H1 (cell line): ENCODE measurements around the gene PCDHGB7. TPM values are rescaled to one million over a fixed set of nuclear protein-coding genes. Genes with fewer than 3 reads are reported as not detected.

ENCODE experiments used
- CTCF ChIA-PET: fragments of 300-600 bp; sonication (Branson Sonifier 250); formaldehyde crosslinking; loops from one replicate; lab custom pipeline; 2021; ENCODE audit not compliant: partially characterized antibody; lab: Charles Lee
- POLR2A ChIA-PET: fragments of 300-600 bp; sonication (Branson Sonifier 250); formaldehyde crosslinking; loops from one replicate; lab custom pipeline; 2021; ENCODE audit warnings: inconsistent platforms; ENCODE audit not compliant: partially characterized antibody; lab: Charles Lee
- DNase-seq, 2 experiments: peaks; one replicate each; pipeline versions ENCODE4 v3.0.0 to v3.0.0-alpha.2; 2010 to 2022; ENCODE audit warnings: low spot score in 2 of 2, low read depth in 1 of 2, mixed read lengths in 1 of 2
- FAIRE-seq: peaks from 2 replicates; lab custom pipeline; 2011; peaks lifted over from hg19 to GRCh38; lab: Jason Lieb, UNC
- H2AFZ ChIP-seq: 2 replicates; pipeline ENCODE4 v1.8.1; 2012; ENCODE audit warnings: low read length, inconsistent platforms
- H2AK5ac ChIP-seq: 2 replicates; pipeline ENCODE4 v1.6.1; 2013; ENCODE audit warnings: low read depth, low read length
- H2BK120ac ChIP-seq: replicated peaks from 2 replicates; pipeline ENCODE3; 2013; ENCODE audit warnings: low read depth, low read length, inconsistent platforms
- H2BK12ac ChIP-seq: 2 replicates; pipeline ENCODE4 v1.6.1; 2013; ENCODE audit warnings: low read depth, low read length
- H2BK15ac ChIP-seq: 2 replicates; pipeline ENCODE4 v1.6.1; 2013; ENCODE audit warnings: low read length
- H2BK20ac ChIP-seq: 2 replicates; pipeline ENCODE4 v1.6.1; 2013; ENCODE audit warnings: low read length
- H2BK5ac ChIP-seq: 2 replicates; pipeline ENCODE4 v1.6.1; 2013; ENCODE audit warnings: low read depth, low read length
- H3K14ac ChIP-seq: 2 replicates; pipeline ENCODE4 v1.6.1; 2013; ENCODE audit warnings: inconsistent platforms; ENCODE audit not compliant: insufficient read length
- H3K18ac ChIP-seq: 2 replicates; pipeline ENCODE4 v1.6.1; 2013; ENCODE audit warnings: low read length; ENCODE audit errors: extremely low read depth
- H3K23ac ChIP-seq: 2 replicates; pipeline ENCODE4 v1.6.1; 2013; ENCODE audit warnings: inconsistent platforms; ENCODE audit not compliant: insufficient read length
- H3K23me2 ChIP-seq: 2 replicates; pipeline ENCODE4 v1.6.1; 2013; ENCODE audit warnings: low read depth, low read length
- H3K27ac ChIP-seq: 2 replicates; pipeline ENCODE4 v1.6.1; 2011; ENCODE audit warnings: low read depth, low read length, inconsistent platforms
- H3K27me3 ChIP-seq, 4 experiments: replicated peaks in 1 of 4; 1 replicate in 1 of 4; 2 replicates in 3 of 4; pipeline versions ENCODE4 v1.6.1 to v1.8.1; 2011 to 2013; ENCODE audit warnings: low read length in 3 of 4, mild to moderate bottlenecking in 3 of 4, inconsistent platforms in 2 of 4, mixed read lengths in 2 of 4, moderate library complexity in 1 of 4; ENCODE audit not compliant: control insufficient read depth in 3 of 4, insufficient read depth in 3 of 4; ENCODE audit errors: extremely low read depth in 1 of 4
- H3K36me3 ChIP-seq, 4 experiments: 2 replicates each; pipeline versions ENCODE4 v1.6.1 to v1.8.1; 2011 to 2013; ENCODE audit warnings: mild to moderate bottlenecking in 4 of 4, low read length in 3 of 4, moderate library complexity in 2 of 4, control low read depth in 1 of 4, inconsistent platforms in 1 of 4; ENCODE audit not compliant: insufficient read depth in 4 of 4, control insufficient read depth in 2 of 4
- H3K4ac ChIP-seq: replicated peaks from 2 replicates; pipeline ENCODE3; 2013; ENCODE audit warnings: low read length, low read depth, mixed read lengths, inconsistent platforms; ENCODE audit not compliant: insufficient read length
- H3K4me1 ChIP-seq, 4 experiments: replicated peaks in 1 of 4; 1 replicate in 1 of 4; 2 replicates in 3 of 4; pipeline versions ENCODE4 v1.6.1 to v1.8.1; 2011 to 2013; ENCODE audit warnings: low read length in 3 of 4, inconsistent platforms in 2 of 4, mixed read lengths in 1 of 4; ENCODE audit not compliant: insufficient read depth in 4 of 4, control insufficient read depth in 3 of 4
- H3K4me2 ChIP-seq, 2 experiments: 2 replicates each; pipeline versions ENCODE4 v1.6.1 to v1.8.1; 2011 to 2013; ENCODE audit warnings: low read depth in 2 of 2, low read length in 2 of 2, control low read depth in 1 of 2, inconsistent platforms in 1 of 2, mild to moderate bottlenecking in 1 of 2; ENCODE audit not compliant: insufficient read depth in 1 of 2
- H3K4me3 ChIP-seq, 4 experiments: fragments of 200-600, 300-600 bp in 1 of 4; sonication (generic), shearing (Covaris generic), sonication (Bioruptor Twin) in 1 of 4; 2 replicates each; pipeline versions ENCODE4 v1.5.1 to v1.8.1; 2011 to 2016; ENCODE audit warnings: low read length in 4 of 4, low read depth in 3 of 4, control low read depth in 2 of 4, inconsistent platforms in 2 of 4, mild to moderate bottlenecking in 2 of 4, mixed read lengths in 1 of 4, moderate library complexity in 1 of 4; ENCODE audit not compliant: insufficient read depth in 2 of 4; ENCODE audit errors: extremely low read depth in 1 of 4
- H3K56ac ChIP-seq: replicated peaks from 2 replicates; pipeline ENCODE3; 2013; ENCODE audit warnings: low read depth, mild to moderate bottlenecking, mixed read lengths, low read length, inconsistent platforms; ENCODE audit not compliant: insufficient read length
- H3K79me1 ChIP-seq: 2 replicates; pipeline ENCODE4 v1.6.1; 2013; ENCODE audit warnings: low read depth, low read length, control low read depth
- H3K79me2 ChIP-seq, 2 experiments: 2 replicates each; pipeline versions ENCODE4 v1.6.1 to v1.8.1; 2012 to 2013; ENCODE audit warnings: low read length in 2 of 2, mild to moderate bottlenecking in 2 of 2, inconsistent platforms in 1 of 2; ENCODE audit not compliant: insufficient read depth in 2 of 2, control insufficient read depth in 1 of 2
- H3K9ac ChIP-seq, 4 experiments: replicated peaks in 1 of 4; 1 replicate in 1 of 4; 2 replicates in 3 of 4; pipeline versions ENCODE4 v1.6.1 to v1.8.1; 2011 to 2013; ENCODE audit warnings: low read depth in 3 of 4, low read length in 3 of 4, control low read depth in 2 of 4, mild to moderate bottlenecking in 2 of 4, moderate library complexity in 2 of 4, inconsistent platforms in 1 of 4; ENCODE audit errors: extremely low read depth in 1 of 4
- H3K9me3 ChIP-seq, 2 experiments: 2 replicates each; pipeline versions ENCODE4 v1.6.1 to v1.8.1; 2012 to 2013; ENCODE audit warnings: mild to moderate bottlenecking in 2 of 2, moderate library complexity in 2 of 2, control low read depth in 1 of 2, inconsistent platforms in 1 of 2, low read depth in 1 of 2, low read length in 1 of 2, mixed read lengths in 1 of 2; ENCODE audit not compliant: insufficient read depth in 2 of 2
- H4K20me1 ChIP-seq, 2 experiments: replicated peaks in 1 of 2; 2 replicates each; pipeline versions ENCODE3 to v1.8.1; 2011 to 2013; ENCODE audit warnings: inconsistent platforms in 2 of 2, low read length in 2 of 2, mild to moderate bottlenecking in 1 of 2; ENCODE audit not compliant: insufficient read depth in 2 of 2, control insufficient read depth in 1 of 2
- H4K5ac ChIP-seq: 2 replicates; pipeline ENCODE4 v1.6.1; 2013; ENCODE audit warnings: low read length, low read depth, mixed read lengths, inconsistent platforms; ENCODE audit not compliant: insufficient read length
- H4K8ac ChIP-seq: 2 replicates; pipeline ENCODE4 v1.8.0; 2013; ENCODE audit warnings: mild to moderate bottlenecking, moderate library complexity, low read length, inconsistent platforms; ENCODE audit not compliant: insufficient read depth; ENCODE audit errors: extremely low read depth
- H4K91ac ChIP-seq: replicated peaks from 2 replicates; pipeline ENCODE3; 2013; ENCODE audit warnings: low read length, mixed read lengths, inconsistent platforms; ENCODE audit not compliant: insufficient read length
- RAD21 ChIP-seq, 2 experiments: IDR thresholded peaks in 1 of 2; conservative IDR thresholded peaks in 1 of 2; 2 replicates each; pipeline ENCODE4 v1.6.1; 2011; ENCODE audit warnings: low read depth in 2 of 2, low read length in 2 of 2, improper control_type of control experiment in 1 of 2, inconsistent platforms in 1 of 2, mild to moderate bottlenecking in 1 of 2, moderate library complexity in 1 of 2
- RFX5 ChIP-seq: IDR thresholded peaks from 2 replicates; pipeline ENCODE4 v1.6.1; 2011; ENCODE audit warnings: low read depth, low read length, improper control_type of control experiment, borderline replicate concordance
- RXRA ChIP-seq: IDR thresholded peaks from 2 replicates; pipeline ENCODE4 v1.6.1; 2011; ENCODE audit warnings: low read depth, mild to moderate bottlenecking, low read length, moderate library complexity; ENCODE audit not compliant: insufficient read depth
- WGBS, 2 experiments: shearing (Covaris generic) in 1 of 2; methylation state at CpG; one replicate each; pipeline versions ENCODE4 v1.1.6 to v1.1.7; 2013 to 2015; ENCODE audit warnings: low lambda C conversion rate in 2 of 2, mixed read lengths in 2 of 2, inconsistent platforms in 1 of 2, low coverage in 1 of 2, missing lambda C conversion rate in 1 of 2; ENCODE audit not compliant: insufficient replicate concordance in 2 of 2, insufficient coverage in 1 of 2, insufficient read length in 1 of 2; ENCODE audit errors: extremely low coverage in 1 of 2, missing lambda C conversion rate in 1 of 2; 5-methylcytosine and 5-hydroxymethylcytosine counted together
- polyA plus RNA-seq, 7 experiments: library from polyadenylated mRNA; depleted of rRNA in 3 of 7; stranded (reverse) in 5 of 7; unstranded in 2 of 7; fragments of >200 nt in 5 of 7; fragments of 200-250 nt in 2 of 7; gene quantifications; 1 replicate in 5 of 7; 2 replicates in 1 of 7; 4 replicates in 1 of 7; pipeline versions ENCODE4 v1.2.1 to v1.2.3, GENCODE V29; 2011 to 2013; ENCODE audit warnings: missing spikeins in 2 of 7, mixed read lengths in 2 of 7
- total RNA-seq: library from RNA; stranded (reverse); fragmentation: NEBNext Ultra II Directional; extraction: Animal tissue kit (Norgen Biotek cat#: 25700); gene quantifications from 2 replicates; pipeline ENCODE4 v1.2.1, GENCODE V29; 2021
- TF ChIP-seq, protein P1 (sequence below), 3 experiments: IDR thresholded peaks; 1 replicate in 2 of 3; 2 replicates in 1 of 3; pipeline versions ENCODE4 v1.5.1 to v1.6.1; 2011; ENCODE audit warnings: low read length in 3 of 3, mild to moderate bottlenecking in 3 of 3, inconsistent platforms in 2 of 3, low read depth in 1 of 3, moderate library complexity in 1 of 3; ENCODE audit not compliant: insufficient read depth in 1 of 3; ENCODE audit errors: control extremely low read depth in 1 of 3

PCDHGB7 gene
- total and polyA plus RNA-seq, 2 of the 8 experiments (the other 6 are each of a cell fraction or from before 2014, with no cell fraction given) = 4.1 to 9.5 TPM

DNA sequence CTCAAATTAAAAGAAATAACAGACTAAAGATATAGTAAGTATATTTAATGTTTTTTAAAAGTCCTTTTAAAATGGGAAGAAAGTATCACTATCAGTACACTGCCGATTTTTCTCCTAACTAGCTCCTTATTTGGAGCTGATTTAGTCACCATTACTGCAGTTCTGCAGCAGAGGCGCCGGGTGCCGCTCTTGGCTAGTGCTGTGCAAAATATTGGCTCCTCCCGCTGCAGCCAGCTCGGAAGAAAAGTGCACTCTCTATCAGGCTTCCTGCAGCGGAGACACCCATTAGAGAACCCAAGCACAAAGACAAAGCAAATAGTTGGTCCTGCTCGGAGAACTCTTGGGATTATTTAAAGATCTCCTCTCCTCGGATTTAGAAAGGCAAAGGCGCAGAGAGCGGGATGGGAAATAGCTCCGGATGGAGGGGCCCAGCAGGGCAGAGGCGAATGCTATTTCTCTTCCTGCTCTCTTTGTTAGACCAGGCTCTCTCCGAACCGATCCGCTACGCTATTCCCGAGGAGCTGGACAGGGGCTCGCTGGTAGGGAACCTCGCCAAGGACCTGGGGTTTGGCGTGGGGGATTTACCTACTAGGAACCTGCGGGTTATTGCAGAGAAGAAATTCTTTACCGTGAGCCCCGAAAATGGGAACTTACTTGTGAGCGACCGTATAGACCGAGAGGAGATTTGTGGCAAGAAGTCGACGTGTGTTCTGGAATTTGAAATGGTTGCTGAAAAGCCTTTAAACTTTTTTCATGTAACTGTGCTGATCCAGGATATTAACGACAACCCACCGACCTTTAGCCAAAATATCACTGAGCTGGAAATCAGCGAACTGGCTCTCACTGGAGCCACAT is 47.3 kb upstream of the PCDHGB7 start, which contains the start of gene PCDHGB3:
TSS of gene PCDHGB3 (plus strand) at position 249 of the 855 bp plus-strand sequence. CDS start at position 402, 153 bp downstream.
- Histone ChIP-seq H3K23me2 (no peaks in the 10 kb centered on the region), H3K14ac (no peak within 1 kb of the TSS), H3K56ac (no peak within 1 kb of the TSS), H3K27ac (no peak within 1 kb of the TSS), H3K79me1 (no peaks in the 10 kb centered on the region), H3K27me3 (no peaks in the 10 kb centered on the region), H3K23ac (no peak within 1 kb of the TSS), H3K9me3 (peaks cover 42 to 55% of the 10 kb centered on the region in 2 experiments), H3K4me1 (no peaks in the 10 kb centered on the region), H2BK15ac (no peak within 1 kb of the TSS), H2BK20ac (no peak within 1 kb of the TSS), H2BK120ac (no peak within 1 kb of the TSS), H2AK5ac (no peak within 1 kb of the TSS), H3K18ac (no peak within 1 kb of the TSS), H3K9ac (no peak within 1 kb of the TSS), H4K5ac (no peak within 1 kb of the TSS), H3K79me2 (no peaks in the 10 kb centered on the region), H3K36me3 (peaks cover 0 to 3% (median 0%) of the 10 kb centered on the region in 4 experiments; a peak in 2 of 8 replicates), H4K20me1 (no peaks in the 10 kb centered on the region), H2BK5ac (no peak within 1 kb of the TSS), H2BK12ac (no peak within 1 kb of the TSS), H2AFZ (no peak within 1 kb of the TSS), H3K4ac (no peak within 1 kb of the TSS), H4K8ac (no peak within 1 kb of the TSS), H4K91ac (no peak within 1 kb of the TSS), H3K4me3 (no peak within 1 kb of the TSS), H3K4me2 (no peak within 1 kb of the TSS)
- ChIA-PET CTCF (interaction anchor here (0.6 to 3.7 kb wide), 34 partner anchors 8 to 591 kb away, joined by 3 to 27 read pairs (median 4); partner anchors contain the start of genes PCDHB10, PCDHB14, PCDHB4 and PCDHGA10), POLR2A (interaction anchor here (1.1 to 1.6 kb wide), 2 partner anchors 17 to 276 kb away, joined by 3 to 4 read pairs; partner anchors contain the start of genes PCDHB2 and PCDHGB4)
- FAIRE-seq = no peak
- WGBS, 2 experiments = 89% methylated on average over 32 of the region's 32 CpGs; no CpG with 5 or more reads in 1 of the 2 experiments
- TF ChIP-seq, protein P1, sequence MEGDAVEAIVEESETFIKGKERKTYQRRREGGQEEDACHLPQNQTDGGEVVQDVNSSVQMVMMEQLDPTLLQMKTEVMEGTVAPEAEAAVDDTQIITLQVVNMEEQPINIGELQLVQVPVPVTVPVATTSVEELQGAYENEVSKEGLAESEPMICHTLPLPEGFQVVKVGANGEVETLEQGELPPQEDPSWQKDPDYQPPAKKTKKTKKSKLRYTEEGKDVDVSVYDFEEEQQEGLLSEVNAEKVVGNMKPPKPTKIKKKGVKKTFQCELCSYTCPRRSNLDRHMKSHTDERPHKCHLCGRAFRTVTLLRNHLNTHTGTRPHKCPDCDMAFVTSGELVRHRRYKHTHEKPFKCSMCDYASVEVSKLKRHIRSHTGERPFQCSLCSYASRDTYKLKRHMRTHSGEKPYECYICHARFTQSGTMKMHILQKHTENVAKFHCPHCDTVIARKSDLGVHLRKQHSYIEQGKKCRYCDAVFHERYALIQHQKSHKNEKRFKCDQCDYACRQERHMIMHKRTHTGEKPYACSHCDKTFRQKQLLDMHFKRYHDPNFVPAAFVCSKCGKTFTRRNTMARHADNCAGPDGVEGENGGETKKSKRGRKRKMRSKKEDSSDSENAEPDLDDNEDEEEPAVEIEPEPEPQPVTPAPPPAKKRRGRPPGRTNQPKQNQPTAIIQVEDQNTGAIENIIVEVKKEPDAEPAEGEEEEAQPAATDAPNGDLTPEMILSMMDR (IDR thresholded peaks at IDR 0.05; ENCODE audit: control extremely low read depth in 1 of 3, insufficient read depth in 1 of 3, low read depth in 1 of 3, low read length in 3 of 3) = peak; percentile 14 to 28 (median 24); a peak in 3 of 4 replicates
- TF ChIP-seq RFX5 (no peak), RXRA (no peak), RAD21 (IDR thresholded peaks at IDR 0.05 in 1 of 2, conservative IDR thresholded peaks at IDR 0.05 in 1 of 2; ENCODE audit: low read depth in 2 of 2, low read length in 2 of 2) (peak; percentile 43 to 50; a peak in 3 of 4 replicates)
- no peak for DNase-seq
